GM18508 (cell line): ENCODE data around the gene USP25.
"Not testable (repeated sequence)": the region's sequence is repeated elsewhere in the genome, so short reads cannot be mapped to it uniquely, and the experiment has no call there.

ENCODE experiments used
- ATAC-seq: cut with Tn5 transposase; IDR thresholded peaks from one replicate; pipeline ENCODE4 v1.9.1; 2021; ENCODE audit warnings: moderate number of reproducible peaks; ENCODE audit not compliant: insufficient read depth, unreplicated experiment

USP25 gene

DNA sequence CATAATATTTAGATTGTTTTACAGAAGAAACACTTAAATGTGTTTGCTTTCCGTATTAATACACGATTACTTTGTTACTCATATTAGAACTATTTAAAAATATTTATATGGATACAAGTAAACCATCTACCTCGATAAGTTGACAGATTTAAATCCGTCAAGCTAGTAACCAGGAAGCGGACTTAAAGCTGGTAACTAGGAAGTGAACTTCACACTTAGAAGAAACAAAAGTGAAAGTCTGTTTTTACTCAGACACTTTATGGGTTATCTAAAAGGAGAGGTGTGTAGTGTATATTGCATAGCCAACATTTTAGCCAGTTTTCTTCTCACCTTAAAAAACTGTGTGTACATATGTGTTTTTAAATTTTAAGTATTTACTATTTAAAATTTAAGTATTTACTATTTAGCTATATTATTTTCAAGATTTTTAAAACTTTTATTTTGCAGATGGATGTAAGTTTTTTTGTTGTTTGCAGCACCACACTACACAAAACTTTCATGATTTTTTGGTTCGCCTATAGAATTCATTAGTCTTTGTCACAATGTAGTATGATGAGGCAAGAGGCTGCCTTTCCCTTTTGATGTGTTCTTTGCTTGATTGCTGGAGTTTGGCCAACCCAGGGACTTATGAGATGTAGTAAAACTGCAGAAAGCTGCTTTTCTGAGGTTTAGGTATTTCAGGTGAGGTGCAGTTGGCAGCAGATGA, 2.7 kb downstream of the USP25 start:
- peak; percentile 63 for ATAC-seq

DNA sequence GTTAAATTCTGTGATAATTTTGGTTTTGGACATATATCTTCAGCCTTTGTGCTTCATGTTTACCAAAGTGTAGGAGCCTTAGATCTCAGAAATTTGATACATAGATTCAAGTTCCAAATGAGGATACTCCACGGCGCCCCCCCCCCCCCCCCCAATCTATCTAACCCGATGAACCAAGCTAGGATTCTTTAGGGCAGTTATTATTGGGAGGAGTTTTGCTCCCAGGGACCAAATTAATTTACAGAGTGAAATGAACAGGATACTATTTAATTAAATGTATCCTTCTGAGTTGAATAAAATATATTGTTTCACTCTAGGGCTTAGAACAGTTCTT, 3.2 kb downstream of the USP25 start:
- no peak for ATAC-seq

DNA sequence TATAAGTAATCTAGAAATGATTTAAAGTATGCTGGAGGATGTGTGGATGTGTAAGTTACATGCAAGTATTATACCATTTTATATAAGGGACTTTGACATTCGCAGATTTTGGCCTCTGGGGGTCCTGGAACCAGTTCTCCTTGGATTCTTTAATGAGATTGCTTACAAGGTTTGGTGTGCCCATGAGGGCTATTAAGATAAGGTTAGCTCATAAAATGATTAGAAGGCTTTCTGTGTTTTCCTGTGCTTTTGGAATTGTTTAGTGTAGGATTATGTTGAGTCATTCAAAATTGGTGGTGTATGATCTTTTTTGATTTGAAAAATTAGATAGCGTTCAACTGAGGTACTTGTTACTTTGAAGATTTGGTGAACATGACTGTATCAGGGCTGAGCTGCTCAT, 5.6 kb downstream of the USP25 start:
- no peak for ATAC-seq

DNA sequence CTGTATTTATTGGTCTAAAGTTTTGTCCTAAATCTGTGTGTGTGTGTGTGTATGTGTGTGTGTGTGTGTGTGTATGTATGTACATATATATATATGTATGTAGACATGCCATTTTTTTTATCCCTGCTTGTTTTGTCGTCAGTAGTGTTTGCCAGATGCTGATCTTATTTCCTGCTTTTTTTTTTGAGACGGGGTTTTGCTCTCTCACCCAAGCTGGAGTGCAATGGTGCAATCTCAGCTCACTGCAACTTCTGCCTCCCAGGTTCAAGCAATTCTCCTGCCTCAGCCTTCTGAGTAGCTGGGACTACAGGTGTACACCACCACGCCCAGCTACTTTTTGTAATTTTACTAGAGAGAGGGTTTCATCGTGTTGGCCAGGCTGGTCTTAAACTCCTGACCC, 6.1 kb downstream of the USP25 start:
- not testable (repeated sequence) for ATAC-seq

DNA sequence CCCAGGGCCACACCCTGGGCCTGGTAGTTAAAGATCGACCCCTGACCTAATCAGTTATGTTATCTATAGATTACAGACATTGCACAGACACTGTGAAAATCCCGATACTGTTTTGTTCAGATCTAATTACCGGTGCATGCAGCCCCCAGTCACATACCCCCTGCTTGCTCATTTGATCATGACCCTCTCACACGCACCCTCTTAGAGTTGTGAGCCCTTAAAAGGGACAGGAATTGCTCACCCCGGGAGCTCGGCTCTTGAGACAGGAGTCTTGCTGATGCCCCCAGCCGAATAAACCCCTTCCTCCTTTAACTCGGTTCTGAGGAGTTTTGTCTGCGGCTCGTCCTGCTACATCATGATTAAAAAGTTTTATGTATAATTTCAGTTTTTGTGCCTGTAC, 9.0 kb downstream of the USP25 start:
- not testable (repeated sequence) for ATAC-seq

DNA sequence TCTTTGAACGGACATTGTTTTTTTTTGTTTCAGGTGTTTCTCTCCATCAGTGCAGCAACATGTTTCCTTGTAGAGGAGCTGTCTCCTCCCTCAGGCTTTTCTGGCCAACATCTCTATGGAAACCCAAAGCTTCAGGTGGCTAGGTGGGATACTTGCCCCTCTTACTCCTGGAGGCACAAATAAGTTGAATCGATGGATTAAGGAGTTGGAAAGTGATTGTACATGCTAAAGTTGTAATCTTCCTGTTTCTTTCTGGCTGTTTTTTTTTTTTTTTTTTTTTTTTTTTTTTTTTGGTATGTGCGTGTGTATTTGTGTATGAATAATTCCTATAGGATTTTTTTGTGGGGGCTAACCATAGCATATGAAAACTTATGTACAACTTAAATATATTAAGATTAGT, 10.6 kb downstream of the USP25 start:
- no peak for ATAC-seq

DNA sequence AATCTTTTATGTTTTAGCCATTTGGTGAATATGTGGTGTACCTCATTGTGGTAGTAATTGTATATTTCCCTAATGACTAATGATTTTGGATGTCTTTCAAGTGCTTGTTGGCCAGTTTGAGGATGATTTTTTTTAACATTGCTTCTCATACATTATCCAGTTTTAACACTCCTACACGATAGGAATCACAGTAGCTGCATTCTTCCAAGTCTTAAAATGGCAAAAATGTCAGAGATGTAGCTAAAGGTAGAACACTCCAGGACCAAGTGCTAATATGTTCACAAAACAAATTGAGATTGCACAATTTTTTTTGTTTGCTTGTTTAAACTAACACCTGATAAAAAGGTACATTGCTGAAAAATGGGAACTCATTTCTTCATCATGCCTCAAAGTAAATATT, 11.7 kb downstream of the USP25 start:
- no peak for ATAC-seq

DNA sequence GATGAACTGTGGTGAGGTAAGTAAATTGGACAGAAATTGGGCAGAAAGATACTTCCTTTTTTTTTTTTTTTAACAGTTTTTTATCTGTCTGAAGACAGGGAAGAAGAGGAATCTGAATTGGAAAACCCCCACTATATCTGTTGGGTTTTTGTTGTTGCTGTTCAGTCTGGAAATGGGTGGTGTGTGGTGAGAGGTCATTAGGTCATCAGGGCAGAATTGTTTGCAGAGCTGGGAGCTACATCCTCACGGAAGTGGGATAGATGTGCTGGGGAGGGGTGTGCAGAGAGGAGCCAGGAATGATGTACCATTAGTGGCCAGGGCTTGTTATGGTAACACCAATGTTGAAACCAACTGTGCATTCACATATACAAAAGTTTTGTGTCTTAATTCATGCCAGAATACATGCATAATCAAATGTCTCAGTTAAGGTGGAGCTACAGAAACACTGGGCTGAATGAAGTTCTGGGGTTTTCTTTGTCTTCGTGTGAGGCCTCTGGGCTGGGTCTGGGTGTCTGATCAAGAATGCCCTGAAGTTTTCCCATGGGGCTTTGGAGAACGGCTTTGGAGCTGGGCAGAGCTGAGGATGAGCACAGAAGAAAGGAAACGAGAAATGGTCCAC, 12.4 kb downstream of the USP25 start:
- no peak for ATAC-seq

DNA sequence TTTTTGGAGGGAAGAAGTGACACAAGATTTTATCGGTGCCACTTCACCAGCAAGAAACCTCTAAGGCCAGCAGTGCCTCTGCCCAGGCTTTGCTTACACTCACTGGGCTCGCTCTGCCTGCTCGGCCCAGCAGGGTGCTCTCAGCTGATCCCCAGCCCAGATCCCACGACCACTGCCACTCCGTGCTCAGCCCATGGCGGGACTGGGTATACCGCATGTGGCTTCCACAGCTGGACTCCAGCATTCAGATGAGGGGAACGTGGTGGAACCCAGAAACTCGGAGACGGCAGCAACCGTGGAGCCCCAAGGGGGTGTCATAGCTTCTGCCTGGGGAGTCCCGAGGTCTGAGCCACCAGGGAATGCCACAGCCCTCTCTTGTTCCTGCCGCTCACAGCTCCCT, 12.9 kb downstream of the USP25 start:
- no peak for ATAC-seq

DNA sequence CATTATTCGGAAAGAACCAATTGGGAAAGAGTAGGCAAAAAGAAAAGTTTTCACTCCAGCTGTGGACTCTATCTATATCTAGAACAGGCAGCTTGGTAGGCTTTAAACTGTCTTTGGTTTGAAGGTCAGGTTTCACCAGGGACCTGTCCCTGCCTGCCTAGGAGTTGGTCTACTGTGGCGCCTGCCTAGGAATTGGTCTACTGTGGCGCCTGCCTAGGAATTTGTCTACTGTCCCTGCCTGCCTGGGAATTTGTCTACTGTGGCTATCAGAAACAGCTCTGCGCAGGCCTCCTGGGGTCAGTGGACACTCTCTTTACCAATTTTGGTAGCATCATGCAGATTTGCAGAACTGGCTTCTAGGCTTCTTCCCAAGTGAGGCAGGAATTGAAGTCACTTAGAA, 13.8 kb downstream of the USP25 start:
- ATAC-seq, result no peak

DNA sequence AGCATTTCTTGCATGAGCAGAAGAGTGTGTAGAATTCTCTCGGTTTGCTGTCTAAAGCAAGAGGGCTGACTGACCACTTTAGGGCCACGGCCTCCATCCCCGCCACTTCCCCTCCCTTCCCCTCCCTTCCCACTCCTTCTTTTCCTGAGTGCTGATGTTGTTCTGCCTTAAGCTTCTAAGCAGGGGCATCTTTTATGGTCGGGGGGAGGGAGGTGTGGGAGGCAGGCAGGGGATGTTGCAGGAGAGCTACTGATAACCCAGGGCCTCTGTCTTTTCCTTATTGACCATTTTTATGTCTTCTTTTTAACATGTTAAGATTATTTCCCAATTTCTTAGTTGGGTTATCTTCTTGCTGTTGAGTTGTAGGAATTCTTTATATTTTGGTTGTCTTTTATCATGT, 15.1 kb downstream of the USP25 start:
- no peak for ATAC-seq

DNA sequence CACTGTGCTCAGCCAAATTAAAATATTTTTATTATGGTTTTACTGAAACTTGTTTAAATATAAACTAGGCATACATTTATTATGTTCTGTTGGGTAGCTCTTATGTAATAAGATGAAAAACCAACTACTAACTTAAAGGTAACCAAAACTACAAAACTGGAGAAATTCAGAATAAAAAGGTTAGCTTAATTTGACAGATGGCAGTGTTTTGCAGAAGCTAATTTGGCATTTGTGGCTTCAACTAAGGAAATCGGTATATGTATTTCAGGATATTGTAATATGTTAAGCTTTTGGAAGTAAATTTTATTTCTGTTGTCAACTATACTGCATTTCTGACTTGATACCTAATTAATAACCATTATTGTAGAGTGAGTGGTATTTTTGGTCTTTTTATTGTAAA, 18.8 kb downstream of the USP25 start:
- ATAC-seq, result no peak

DNA sequence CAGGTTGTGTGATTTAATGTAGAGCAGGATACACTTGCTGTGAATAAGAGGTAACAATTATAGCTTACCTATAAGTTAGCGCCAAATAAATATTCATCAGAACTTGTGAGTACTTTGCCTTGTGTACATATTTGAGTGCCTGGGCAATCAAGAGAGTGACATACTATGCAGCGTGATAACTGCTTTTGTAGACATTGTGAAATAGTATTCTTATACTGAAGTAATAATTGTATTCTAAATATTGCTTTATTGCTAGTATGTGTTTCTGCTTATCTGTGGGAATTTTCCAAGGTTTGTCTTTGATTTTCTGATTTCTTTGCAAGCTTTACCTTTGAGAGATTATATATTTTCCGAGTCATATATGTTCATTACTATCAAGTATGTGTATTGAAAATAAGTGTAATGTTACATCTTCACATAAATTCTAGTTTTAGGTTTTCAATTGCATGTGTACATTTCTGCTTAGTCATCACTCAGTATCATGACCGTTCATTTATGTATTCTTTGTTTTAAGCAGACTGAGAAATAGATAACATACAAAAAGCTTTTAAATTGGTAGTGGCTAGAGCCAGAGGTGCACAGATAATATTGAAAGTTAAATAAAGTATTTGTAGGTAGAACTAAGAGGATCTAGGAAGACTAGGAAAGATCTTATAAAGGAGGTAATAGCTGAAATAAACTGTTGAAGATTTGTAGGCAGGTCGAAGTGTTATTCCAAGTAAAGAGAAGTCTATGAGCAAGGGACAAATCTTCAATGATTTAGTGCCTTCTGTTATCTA, 19.5 kb downstream of the USP25 start:
- no peak for ATAC-seq

DNA sequence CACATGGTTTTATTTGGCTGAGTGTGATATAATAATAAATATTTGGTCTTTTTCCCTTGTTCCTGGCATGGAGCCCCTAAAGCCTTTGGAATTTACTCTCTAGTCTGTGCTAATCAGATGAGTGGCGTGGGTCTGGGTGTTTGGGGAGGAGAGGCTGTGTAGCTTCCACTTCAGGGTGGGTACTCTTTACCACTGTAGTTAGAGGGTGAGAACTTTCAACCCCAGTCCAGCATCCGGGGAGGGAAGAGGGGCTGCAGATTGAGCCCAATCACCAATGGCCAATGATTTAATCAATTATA, 20.0 kb downstream of the USP25 start:
- ATAC-seq, result no peak

DNA sequence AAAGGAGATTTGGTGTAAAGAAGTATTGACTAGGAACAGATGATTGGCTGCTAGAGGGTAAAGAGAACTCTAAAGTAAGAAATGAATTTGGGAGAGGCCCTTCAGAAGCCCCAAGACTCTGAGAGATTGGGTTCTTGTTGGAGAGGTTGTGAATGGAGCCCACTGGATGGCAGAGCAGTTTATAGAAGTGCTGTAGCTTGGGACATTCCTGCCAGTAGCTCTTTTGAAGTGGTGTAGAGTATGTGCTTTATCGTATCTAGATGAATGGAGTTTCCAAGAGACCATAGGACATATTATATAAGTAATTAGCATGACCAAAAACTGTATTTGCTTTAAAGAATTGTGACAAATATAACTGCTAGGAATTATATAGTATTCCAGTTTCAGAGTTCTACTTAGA, 21.3 kb downstream of the USP25 start:
- ATAC-seq, result no peak

DNA sequence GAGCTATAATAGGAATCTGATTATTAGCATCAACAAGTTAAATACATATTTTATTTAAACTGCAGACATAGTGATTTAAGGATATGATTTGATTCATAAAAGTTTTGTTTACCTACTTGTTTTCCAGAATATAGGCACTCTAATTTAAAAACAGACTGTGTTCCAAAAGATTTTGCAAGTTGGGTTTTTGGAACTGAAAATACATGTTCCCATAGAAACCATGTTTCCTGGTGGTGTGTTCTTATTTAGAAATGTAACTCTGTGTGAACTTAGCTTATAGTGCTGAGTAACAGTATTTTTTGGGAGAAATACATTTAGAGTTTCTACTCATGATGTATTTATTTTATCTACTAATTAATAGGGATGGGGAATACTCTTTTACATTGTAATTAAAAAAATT, 21.8 kb downstream of the USP25 start:
- no peak for ATAC-seq

DNA sequence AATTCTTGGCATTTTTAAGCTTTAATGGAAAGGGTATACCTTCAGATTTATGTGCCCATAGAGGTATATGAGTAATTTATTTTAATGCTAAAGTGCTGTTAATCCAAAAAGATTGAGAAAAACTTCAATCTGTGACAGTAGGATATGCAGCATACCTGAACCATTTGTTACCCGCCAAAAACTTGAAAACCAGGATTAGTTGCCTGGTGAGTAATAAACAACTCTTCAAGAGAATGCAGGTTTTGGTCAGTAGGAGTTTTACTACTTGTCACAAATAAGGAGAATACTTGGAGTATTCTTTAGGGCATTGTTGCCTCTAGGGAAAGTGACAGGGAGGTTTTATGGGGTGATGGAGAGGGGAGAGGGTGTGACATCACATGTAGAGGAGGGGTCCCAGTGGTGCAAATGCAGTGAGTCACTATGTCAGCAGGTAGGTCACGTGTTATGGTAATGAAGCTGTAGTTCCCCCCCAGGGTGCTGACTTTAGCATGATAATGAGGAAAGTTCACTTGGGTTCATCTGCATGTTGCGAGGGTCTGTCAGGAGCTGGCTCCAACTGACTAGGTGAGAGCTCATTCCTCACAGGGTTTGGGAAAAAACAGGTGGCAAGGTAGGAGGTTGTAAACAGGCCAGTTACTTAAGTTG, 23.1 kb downstream of the USP25 start:
- ATAC-seq, result no peak

DNA sequence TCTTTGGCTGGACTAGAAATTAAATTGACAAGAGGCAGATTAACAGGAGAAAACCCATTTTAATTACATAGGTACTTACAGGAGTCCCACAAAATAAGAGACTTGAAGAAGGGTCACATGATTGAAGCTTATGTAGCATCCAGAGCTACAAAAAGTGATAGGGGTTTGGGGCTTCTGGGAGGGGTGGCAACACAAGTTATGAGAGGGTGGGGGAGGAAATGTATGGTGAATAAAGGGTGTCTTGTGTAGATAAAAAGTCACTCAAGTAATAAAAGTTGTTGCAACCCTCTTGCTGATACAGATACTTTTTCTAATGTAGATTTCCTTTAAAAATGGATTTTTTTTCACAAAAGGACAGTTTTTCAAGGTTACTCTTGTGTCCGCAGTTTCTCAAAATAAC, 24.0 kb downstream of the USP25 start:
- ATAC-seq, result no peak

DNA sequence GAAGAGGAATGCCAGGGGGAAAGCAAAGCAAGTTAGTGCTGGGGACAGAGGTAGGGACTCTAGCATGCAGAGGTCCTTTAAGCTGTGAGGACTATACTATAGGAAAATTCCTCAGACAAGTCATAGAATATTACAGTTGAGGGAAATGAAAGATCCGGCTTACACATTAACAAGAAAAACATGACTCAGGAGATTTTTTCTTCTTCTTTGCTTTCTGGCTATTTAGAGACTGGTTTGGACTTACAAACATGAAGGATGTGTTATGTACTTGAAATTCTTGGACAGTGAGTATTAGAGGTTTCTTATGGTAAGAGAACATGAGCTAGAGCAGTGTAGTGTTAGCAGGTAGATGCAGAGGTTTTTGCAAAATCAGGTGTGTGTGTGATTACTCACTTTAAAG, 24.9 kb downstream of the USP25 start:
- ATAC-seq, result no peak

DNA sequence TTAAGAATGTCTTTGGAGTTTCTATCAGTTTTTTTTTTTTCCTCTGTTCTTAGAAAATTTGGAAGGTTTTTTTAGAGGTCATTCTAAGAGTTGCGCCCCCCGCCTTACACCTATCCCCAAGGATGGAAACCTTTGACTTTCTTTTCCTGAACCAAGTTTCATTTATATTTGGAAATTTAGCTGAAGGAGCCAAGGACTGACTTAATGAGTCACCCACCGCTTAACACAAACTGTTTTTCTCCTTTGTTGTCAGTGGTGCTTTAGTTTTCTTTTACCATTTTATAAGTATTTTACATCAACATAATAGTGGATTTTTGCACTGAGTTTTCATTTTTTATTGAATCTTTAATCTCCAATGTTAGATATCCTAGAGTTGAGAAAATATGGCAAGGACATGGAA, 25.3 kb downstream of the USP25 start:
- no peak for ATAC-seq

DNA sequence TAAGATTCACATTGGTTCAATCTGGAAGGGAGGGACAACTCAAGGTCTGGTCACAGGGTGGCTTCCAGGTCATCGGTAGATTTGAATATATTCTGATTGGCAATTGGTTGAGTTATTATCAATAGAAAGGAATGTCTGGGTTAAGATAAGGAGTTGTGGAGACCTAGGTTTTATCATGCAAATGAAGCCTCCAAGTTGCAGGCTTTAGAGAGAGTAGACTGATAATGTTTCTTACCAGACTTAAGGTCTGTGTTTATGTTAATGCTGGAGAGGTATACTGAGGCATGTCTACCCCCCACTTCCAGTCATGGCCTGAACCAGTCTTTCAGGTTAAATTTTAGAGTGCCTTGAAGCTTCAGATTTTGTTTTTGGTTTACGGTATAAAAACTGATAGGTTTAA, 29.7 kb downstream of the USP25 start:
- no peak for ATAC-seq
